GM23338 (cell line): ENCODE results near the gene SFN. TPM values are rescaled to one million over a fixed set of nuclear protein-coding genes. Genes with fewer than 3 reads are reported as not detected.

Experiments used
- ATAC-seq: fragments of 200-7000 bp; cut with Tn5 transposase; 3 replicates; pipeline ENCODE4 v1.9.1; 2020
- DNase-seq: peaks from one replicate; pipeline ENCODE4 v3.0.0-alpha.2; 2015; ENCODE audit warnings: low spot score
- H2AFZ ChIP-seq: fragments of 200-600 bp; sonication (generic); 2 replicates; pipeline ENCODE4 v1.8.0; 2016; ENCODE audit warnings: antibody characterized with exemption, mild to moderate bottlenecking, moderate library complexity
- H3F3A ChIP-seq: fragments of 200-600 bp; sonication (generic); replicated peaks from 2 replicates; pipeline ENCODE4 v1.8.0; 2017; ENCODE audit warnings: antibody characterized with exemption, mixed run types, low read depth
- H3K27ac ChIP-seq: fragments of 200-600 bp; sonication (generic); 2 replicates; pipeline ENCODE4 v1.6.1; 2016; ENCODE audit warnings: low read depth
- H3K27me3 ChIP-seq: fragments of 200-600 bp; sonication (generic); 2 replicates; pipeline ENCODE4 v1.8.0; 2016; ENCODE audit warnings: mild to moderate bottlenecking, mixed run types, moderate library complexity; ENCODE audit not compliant: insufficient read depth
- H3K36me3 ChIP-seq: fragments of 200-600 bp; sonication (generic); 2 replicates; pipeline ENCODE4 v1.8.0; 2016; ENCODE audit warnings: mild to moderate bottlenecking; ENCODE audit not compliant: insufficient read depth
- H3K4me1 ChIP-seq: fragments of 200-600 bp; sonication (generic); 2 replicates; pipeline ENCODE4 v1.8.0; 2016; ENCODE audit warnings: mild to moderate bottlenecking, moderate library complexity; ENCODE audit not compliant: insufficient read depth
- H3K4me2 ChIP-seq: fragments of 200-600 bp; sonication (generic); 2 replicates; pipeline ENCODE4 v1.7.1; 2017; ENCODE audit warnings: mixed run types
- H3K4me3 ChIP-seq: fragments of 200-600 bp; sonication (generic); 2 replicates; pipeline ENCODE4 v1.6.1; 2016; ENCODE audit warnings: mixed run types
- H3K79me2 ChIP-seq: fragments of 200-600 bp; sonication (generic); replicated peaks from 2 replicates; pipeline ENCODE4 v1.8.0; 2017; ENCODE audit warnings: mild to moderate bottlenecking; ENCODE audit not compliant: insufficient read depth
- H3K9me2 ChIP-seq: fragments of 200-600 bp; sonication (generic); 2 replicates; pipeline ENCODE4 v1.8.0; 2017; ENCODE audit not compliant: insufficient read depth
- H4K20me1 ChIP-seq: fragments of 200-600 bp; sonication (generic); replicated peaks from 2 replicates; pipeline ENCODE4 v1.8.0; 2017; ENCODE audit warnings: mild to moderate bottlenecking; ENCODE audit not compliant: insufficient read depth
- H3K27ac Mint-ChIP-seq: 2 replicates; pipeline ENCODE4 v1.8.0; 2020; ENCODE audit warnings: inconsistent platforms, mild to moderate bottlenecking, moderate library complexity, mixed read lengths
- H3K27me3 Mint-ChIP-seq: 3 replicates; pipeline ENCODE4 v1.8.0; 2022; ENCODE audit warnings: low read depth, mild to moderate bottlenecking, moderate library complexity, mixed read lengths, inconsistent platforms; ENCODE audit not compliant: insufficient read depth, poor library complexity
- H3K36me3 Mint-ChIP-seq: 3 replicates; pipeline ENCODE4 v1.8.0; 2021; ENCODE audit warnings: low read depth, mild to moderate bottlenecking, inconsistent platforms, moderate library complexity, mixed read lengths
- H3K4me1 Mint-ChIP-seq: 3 replicates; pipeline ENCODE4 v1.8.0; 2020; ENCODE audit warnings: mild to moderate bottlenecking, inconsistent platforms, mixed read lengths
- H3K4me3 Mint-ChIP-seq: 3 replicates; pipeline ENCODE4 v1.8.0; 2021; ENCODE audit warnings: moderate library complexity, mild to moderate bottlenecking, inconsistent platforms, mixed read lengths
- H3K9me3 Mint-ChIP-seq: 3 replicates; pipeline ENCODE4 v1.8.0; 2020; ENCODE audit warnings: moderate library complexity, mild to moderate bottlenecking, inconsistent platforms, mixed read lengths
- CREB1 ChIP-seq: fragments of 250-450 bp; sonication (Bioruptor Pico); IDR thresholded peaks from 2 replicates; pipeline ENCODE4 v1.5.0; 2020; ENCODE audit warnings: low read depth, mild to moderate bottlenecking, moderate library complexity
- ETS1 ChIP-seq: IDR thresholded peaks from 2 replicates; pipeline ENCODE4 v1.6.1; 2016; ENCODE audit warnings: antibody characterized with exemption
- EZH2 ChIP-seq: fragments of 200-600 bp; sonication (generic); IDR thresholded peaks from one replicate; pipeline ENCODE4 v1.8.0; 2017; ENCODE audit warnings: antibody characterized with exemption, mild to moderate bottlenecking, low read depth; ENCODE audit not compliant: unreplicated experiment
- JUNB ChIP-seq: IDR thresholded peaks from one replicate; pipeline ENCODE4 v1.6.1; 2016; ENCODE audit warnings: antibody characterized with exemption; ENCODE audit not compliant: unreplicated experiment
- POLR2AphosphoS5 ChIP-seq: IDR thresholded peaks from 2 replicates; pipeline ENCODE4 v1.6.1; 2016; ENCODE audit warnings: antibody characterized with exemption, low read depth
- ZNF462 ChIP-seq: fragments of 250-450 bp; sonication (Bioruptor Pico); IDR thresholded peaks from 2 replicates; pipeline ENCODE4 v1.5.0; 2020; ENCODE audit warnings: mild to moderate bottlenecking, moderate library complexity
- polyA plus RNA-seq: library from polyadenylated mRNA; unstranded; fragments of >200 nt; fragmentation: Nextera tagmentation; extraction: Ambion mirVana; gene quantifications from 2 replicates; pipeline ENCODE4 v1.2.1, GENCODE V29; 2016
- total RNA-seq: library from RNA; depleted of rRNA; stranded (reverse); fragments of >200 nt; shearing (Covaris generic); gene quantifications from 2 replicates; pipeline ENCODE4 v1.2.3, GENCODE V29; 2014
- TF ChIP-seq, protein P1 (sequence below), 2 experiments: fragments of 200-600 bp in 1 of 2; sonication (generic) in 1 of 2; conservative IDR thresholded peaks; 2 replicates each; pipeline versions ENCODE4 v1.5.1 to v1.6.1; 2016 to 2017; ENCODE audit warnings: antibody characterized with exemption in 2 of 2, low read depth in 2 of 2, mild to moderate bottlenecking in 2 of 2, moderate library complexity in 1 of 2

Gene SFN
- total and polyA plus RNA-seq, 2 experiments from 2014 or later, result 1.8 to 2.6 TPM

GRCh38 chr1:26827106-26827604 is 35.8 kb upstream of the SFN start (continued):
- no peak for TF ChIP-seq ZNF462 (CRISPR knock-in tag)
- no peak for TF ChIP-seq JUNB

DNA sequence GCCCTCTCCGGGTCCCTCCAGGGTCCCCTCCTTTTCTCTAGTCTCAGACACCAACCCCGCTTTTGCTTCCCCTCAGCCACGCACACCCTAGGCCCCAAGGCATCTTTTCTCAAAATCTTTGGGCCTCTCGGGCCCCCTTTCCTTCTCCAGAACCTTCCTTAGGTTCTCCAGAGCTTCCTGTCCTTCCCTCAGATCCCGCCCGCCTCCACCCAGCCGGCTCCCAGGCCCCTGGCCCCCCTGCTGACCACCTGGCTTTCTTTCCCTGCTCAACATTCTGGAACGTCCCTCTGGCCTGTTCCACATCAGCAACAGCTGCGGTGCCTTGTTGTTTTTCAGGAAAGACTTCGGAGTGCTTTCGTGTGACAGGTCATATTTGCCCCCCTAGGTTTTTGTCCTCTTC is 35.3 kb upstream of the SFN start:
- Histone ChIP-seq H3K9me2 (no peaks in the 10 kb centered on the region), H2AFZ (no peak overlapping the region), H3F3A (peaks cover 3% of the 10 kb centered on the region; the same call in 1 of the 2 replicates), H3K4me1 (peaks cover 20% of the 10 kb centered on the region), H4K20me1 (no peaks in the 10 kb centered on the region; the same call in 1 of the 2 replicates), H3K36me3 (no peaks in the 10 kb centered on the region), H3K27ac (no peak overlapping the region), H3K79me2 (peaks cover 4% of the 10 kb centered on the region; the same call in 1 of the 2 replicates), H3K4me2 (peak overlapping the region; percentile 80), H3K4me3 (peak overlapping the region; percentile 64), H3K27me3 (peaks cover 3% of the 10 kb centered on the region; the same call in 1 of the 2 replicates)
- DNase-seq, result peak; percentile 43
- Mint-ChIP-seq H3K4me3 (peak overlapping the region; percentile 82), H3K27me3 (peaks cover 21% of the 10 kb centered on the region), H3K9me3 (peaks cover 3% of the 10 kb centered on the region; the same call in 2 of the 3 replicates), H3K27ac (no peak overlapping the region), H3K36me3 (peaks cover 8% of the 10 kb centered on the region), H3K4me1 (peaks cover 35% of the 10 kb centered on the region)
- peak; percentile 19 for ATAC-seq
- no peak for TF ChIP-seq CREB1 (CRISPR knock-in tag)
- TF ChIP-seq POLR2AphosphoS5, result no peak
- TF ChIP-seq ETS1, result no peak
- TF ChIP-seq, protein P1, sequence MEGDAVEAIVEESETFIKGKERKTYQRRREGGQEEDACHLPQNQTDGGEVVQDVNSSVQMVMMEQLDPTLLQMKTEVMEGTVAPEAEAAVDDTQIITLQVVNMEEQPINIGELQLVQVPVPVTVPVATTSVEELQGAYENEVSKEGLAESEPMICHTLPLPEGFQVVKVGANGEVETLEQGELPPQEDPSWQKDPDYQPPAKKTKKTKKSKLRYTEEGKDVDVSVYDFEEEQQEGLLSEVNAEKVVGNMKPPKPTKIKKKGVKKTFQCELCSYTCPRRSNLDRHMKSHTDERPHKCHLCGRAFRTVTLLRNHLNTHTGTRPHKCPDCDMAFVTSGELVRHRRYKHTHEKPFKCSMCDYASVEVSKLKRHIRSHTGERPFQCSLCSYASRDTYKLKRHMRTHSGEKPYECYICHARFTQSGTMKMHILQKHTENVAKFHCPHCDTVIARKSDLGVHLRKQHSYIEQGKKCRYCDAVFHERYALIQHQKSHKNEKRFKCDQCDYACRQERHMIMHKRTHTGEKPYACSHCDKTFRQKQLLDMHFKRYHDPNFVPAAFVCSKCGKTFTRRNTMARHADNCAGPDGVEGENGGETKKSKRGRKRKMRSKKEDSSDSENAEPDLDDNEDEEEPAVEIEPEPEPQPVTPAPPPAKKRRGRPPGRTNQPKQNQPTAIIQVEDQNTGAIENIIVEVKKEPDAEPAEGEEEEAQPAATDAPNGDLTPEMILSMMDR (conservative IDR thresholded peaks at IDR 0.05; ENCODE audit: low read depth in 2 of 2), result no peak
- no peak for TF ChIP-seq EZH2
